IMR-90 (cell line): ENCODE data around the gene ARHGEF17.

Source experiments
- CEBPB ChIP-seq: IDR thresholded peaks from 2 replicates; pipeline ENCODE4 v1.6.1; 2012; ENCODE audit warnings: low read depth, low read length, improper control_type of control experiment
- CHD1 ChIP-seq: IDR thresholded peaks from 2 replicates; pipeline ENCODE4 v1.6.1; 2012; ENCODE audit warnings: low read depth, low read length, improper control_type of control experiment
- FOS ChIP-seq: fragments of 150-350 bp; IDR thresholded peaks from 2 replicates; pipeline ENCODE4 v1.6.1; 2016; ENCODE audit warnings: low read depth, low read length
- MAZ ChIP-seq: IDR thresholded peaks from 2 replicates; pipeline ENCODE4 v1.6.1; 2012; ENCODE audit warnings: low read depth, mild to moderate bottlenecking, low read length, improper control_type of control experiment, moderate library complexity, borderline replicate concordance
- MXI1 ChIP-seq: IDR thresholded peaks from 2 replicates; pipeline ENCODE4 v1.6.1; 2012; ENCODE audit warnings: low read depth, mild to moderate bottlenecking, low read length, moderate library complexity, borderline replicate concordance
- NFE2L2 ChIP-seq: fragments of 150-350 bp; IDR thresholded peaks from 2 replicates; pipeline ENCODE4 v1.6.1; 2016; ENCODE audit warnings: low read depth, mild to moderate bottlenecking, low read length
- POLR2A ChIP-seq: IDR thresholded peaks from 2 replicates; pipeline ENCODE4 v1.6.1; 2012; ENCODE audit warnings: mild to moderate bottlenecking, low read depth, low read length
- RAD21 ChIP-seq: IDR thresholded peaks from 2 replicates; pipeline ENCODE4 v1.6.1; 2012; ENCODE audit warnings: low read length, improper control_type of control experiment
- RFX5 ChIP-seq: IDR thresholded peaks from 2 replicates; pipeline ENCODE4 v1.8.0; 2012; ENCODE audit warnings: low read depth, mild to moderate bottlenecking, low read length, moderate library complexity
- SMC3 ChIP-seq: fragments of 150-350 bp; IDR thresholded peaks from 2 replicates; pipeline ENCODE4 v1.6.1; 2016; ENCODE audit warnings: low read depth, mild to moderate bottlenecking, antibody characterized with exemption, low read length, moderate library complexity
- TF ChIP-seq, protein P1 (sequence below): conservative IDR thresholded peaks from 2 replicates; pipeline ENCODE4 v1.5.1; 2012; ENCODE audit warnings: mild to moderate bottlenecking, low read depth, low read length, improper control_type of control experiment
- TF ChIP-seq, protein P2 (sequence below): fragments of 150-350 bp; IDR thresholded peaks from 2 replicates; pipeline ENCODE4 v1.6.1; 2016; ENCODE audit warnings: low read depth, mild to moderate bottlenecking, low read length, moderate library complexity, borderline replicate concordance

DNA sequence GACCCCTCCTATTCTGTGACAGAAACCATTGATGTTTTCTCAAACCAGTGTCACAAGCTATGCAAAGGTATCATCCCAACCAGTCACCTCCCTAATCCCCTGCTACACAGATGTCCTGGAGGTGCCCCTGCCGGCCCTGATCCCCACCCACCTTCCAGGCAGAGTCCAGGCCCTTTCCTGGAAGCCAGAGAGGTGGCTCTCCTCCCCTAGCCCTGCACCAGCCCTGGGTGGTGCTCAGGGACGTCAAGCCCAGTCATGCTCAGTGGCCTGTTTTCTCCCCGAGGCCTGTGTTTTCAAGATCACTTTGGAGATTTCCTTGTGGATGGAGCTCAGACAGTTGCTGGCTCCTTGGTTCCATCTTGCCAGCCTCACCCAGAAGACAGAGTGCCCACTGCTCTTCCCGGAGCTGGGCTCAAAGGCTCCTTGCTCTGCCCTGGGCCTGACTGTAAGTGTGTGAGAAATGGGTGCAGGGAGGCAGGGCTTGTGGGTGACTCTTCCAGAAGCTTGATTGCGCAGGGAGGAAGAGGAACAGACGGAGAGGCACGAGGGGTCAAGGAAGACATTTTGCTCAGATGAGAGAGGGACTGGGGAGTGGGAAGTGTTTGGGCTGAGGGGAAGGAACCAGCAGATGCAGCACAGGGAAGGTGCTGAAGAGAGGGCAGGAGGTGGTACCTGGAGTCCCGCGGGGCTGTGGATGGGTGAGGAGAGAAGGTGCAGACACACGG lies 24.6 kb upstream of the ARHGEF17 start:
- TF ChIP-seq POLR2A (no peak), MXI1 (no peak), RAD21 (no peak), NFE2L2 (no peak), RFX5 (no peak), CEBPB (no peak), SMC3 (no peak), FOS (no peak), CHD1 (no peak), MAZ (no peak)
- TF ChIP-seq, protein P1, sequence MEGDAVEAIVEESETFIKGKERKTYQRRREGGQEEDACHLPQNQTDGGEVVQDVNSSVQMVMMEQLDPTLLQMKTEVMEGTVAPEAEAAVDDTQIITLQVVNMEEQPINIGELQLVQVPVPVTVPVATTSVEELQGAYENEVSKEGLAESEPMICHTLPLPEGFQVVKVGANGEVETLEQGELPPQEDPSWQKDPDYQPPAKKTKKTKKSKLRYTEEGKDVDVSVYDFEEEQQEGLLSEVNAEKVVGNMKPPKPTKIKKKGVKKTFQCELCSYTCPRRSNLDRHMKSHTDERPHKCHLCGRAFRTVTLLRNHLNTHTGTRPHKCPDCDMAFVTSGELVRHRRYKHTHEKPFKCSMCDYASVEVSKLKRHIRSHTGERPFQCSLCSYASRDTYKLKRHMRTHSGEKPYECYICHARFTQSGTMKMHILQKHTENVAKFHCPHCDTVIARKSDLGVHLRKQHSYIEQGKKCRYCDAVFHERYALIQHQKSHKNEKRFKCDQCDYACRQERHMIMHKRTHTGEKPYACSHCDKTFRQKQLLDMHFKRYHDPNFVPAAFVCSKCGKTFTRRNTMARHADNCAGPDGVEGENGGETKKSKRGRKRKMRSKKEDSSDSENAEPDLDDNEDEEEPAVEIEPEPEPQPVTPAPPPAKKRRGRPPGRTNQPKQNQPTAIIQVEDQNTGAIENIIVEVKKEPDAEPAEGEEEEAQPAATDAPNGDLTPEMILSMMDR, result no peak
- TF ChIP-seq, protein P2, sequence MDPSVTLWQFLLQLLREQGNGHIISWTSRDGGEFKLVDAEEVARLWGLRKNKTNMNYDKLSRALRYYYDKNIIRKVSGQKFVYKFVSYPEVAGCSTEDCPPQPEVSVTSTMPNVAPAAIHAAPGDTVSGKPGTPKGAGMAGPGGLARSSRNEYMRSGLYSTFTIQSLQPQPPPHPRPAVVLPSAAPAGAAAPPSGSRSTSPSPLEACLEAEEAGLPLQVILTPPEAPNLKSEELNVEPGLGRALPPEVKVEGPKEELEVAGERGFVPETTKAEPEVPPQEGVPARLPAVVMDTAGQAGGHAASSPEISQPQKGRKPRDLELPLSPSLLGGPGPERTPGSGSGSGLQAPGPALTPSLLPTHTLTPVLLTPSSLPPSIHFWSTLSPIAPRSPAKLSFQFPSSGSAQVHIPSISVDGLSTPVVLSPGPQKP, result no peak
